Measurements from ENCODE around the gene SMIM22. TPM values are rescaled to one million over a fixed set of nuclear protein-coding genes. Genes with fewer than 3 reads are reported as not detected.

Gene SMIM22, protein sequence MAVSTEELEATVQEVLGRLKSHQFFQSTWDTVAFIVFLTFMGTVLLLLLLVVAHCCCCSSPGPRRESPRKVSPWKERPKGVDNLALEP
- not detected for total RNA-seq

GRCh38 chr16:4795181-4795827 is at the start of gene SMIM22:
SMIM22 (plus strand) TSS chr16:4795369; CDS start chr16:4795735, 366 bp downstream.
- Histone ChIP-seq H3K9me3 (no peaks in the 10 kb centered on the region), H3K27me3 (no peaks in the 10 kb centered on the region), H3K4me1 (peaks cover 0 to 3% of the 10 kb centered on the region in 2 donors), H3K36me3 (peaks cover 8% of the 10 kb centered on the region), H3K4me3 (no peak within 1 kb of the TSS), H3K27ac (no peak within 1 kb of the TSS)
- no peak for DNase-seq (ENCODE audit: low spot score)
- TF ChIP-seq, protein P1, sequence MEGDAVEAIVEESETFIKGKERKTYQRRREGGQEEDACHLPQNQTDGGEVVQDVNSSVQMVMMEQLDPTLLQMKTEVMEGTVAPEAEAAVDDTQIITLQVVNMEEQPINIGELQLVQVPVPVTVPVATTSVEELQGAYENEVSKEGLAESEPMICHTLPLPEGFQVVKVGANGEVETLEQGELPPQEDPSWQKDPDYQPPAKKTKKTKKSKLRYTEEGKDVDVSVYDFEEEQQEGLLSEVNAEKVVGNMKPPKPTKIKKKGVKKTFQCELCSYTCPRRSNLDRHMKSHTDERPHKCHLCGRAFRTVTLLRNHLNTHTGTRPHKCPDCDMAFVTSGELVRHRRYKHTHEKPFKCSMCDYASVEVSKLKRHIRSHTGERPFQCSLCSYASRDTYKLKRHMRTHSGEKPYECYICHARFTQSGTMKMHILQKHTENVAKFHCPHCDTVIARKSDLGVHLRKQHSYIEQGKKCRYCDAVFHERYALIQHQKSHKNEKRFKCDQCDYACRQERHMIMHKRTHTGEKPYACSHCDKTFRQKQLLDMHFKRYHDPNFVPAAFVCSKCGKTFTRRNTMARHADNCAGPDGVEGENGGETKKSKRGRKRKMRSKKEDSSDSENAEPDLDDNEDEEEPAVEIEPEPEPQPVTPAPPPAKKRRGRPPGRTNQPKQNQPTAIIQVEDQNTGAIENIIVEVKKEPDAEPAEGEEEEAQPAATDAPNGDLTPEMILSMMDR (IDR thresholded peaks at IDR 0.05): no peak

GRCh38 chr16:4746215-4746614 is 49.0 kb upstream of the SMIM22 start:
- Histone ChIP-seq H3K4me3 (no peak overlapping the region), H3K27me3 (no peaks in the 10 kb centered on the region), H3K9me3 (no peaks in the 10 kb centered on the region), H3K4me1 (no peaks in the 10 kb centered on the region), H3K27ac (no peak overlapping the region), H3K36me3 (peaks cover 6% of the 10 kb centered on the region)
- no peak for DNase-seq (ENCODE audit: low spot score)
- TF ChIP-seq, protein P1 (IDR thresholded peaks at IDR 0.05): no peak

DNA sequence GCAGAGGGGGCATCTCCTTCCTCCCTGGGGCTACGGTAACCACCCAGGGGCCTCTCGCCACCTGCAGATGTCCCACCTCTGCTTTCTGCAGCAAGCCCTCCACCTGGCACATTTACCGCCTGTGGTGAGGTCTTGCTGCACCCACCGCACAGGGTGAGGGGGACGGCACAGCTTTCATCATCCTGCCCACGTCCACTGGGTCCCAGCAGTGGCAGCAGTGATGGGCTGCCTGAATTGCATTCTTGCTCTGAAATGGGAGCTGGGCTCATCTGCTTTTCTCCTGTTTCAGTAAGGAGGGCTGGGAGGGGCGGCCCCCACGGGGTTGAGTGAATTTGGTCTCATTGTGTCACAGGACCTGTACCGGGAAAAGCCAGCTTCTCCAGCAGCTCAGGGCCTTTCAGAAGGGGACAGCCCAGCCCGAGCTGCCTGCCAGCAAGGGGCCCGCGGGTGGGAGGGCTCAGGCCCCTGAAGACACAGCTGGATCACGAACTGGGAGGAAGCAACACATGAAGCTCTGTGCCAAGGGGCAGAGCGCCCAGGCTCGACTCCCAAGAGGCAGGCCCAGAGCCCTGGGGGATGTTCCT is 48.1 kb upstream of the SMIM22 start:
- Histone ChIP-seq H3K36me3 (peaks cover 14% of the 10 kb centered on the region), H3K27me3 (no peaks in the 10 kb centered on the region), H3K4me1 (no peaks in the 10 kb centered on the region), H3K9me3 (no peaks in the 10 kb centered on the region), H3K4me3 (no peak overlapping the region), H3K27ac (no peak overlapping the region)
- DNase-seq (ENCODE audit: low spot score): no peak
- TF ChIP-seq, protein P1 (IDR thresholded peaks at IDR 0.05): no peak

GRCh38 chr16:4747906-4748681 is 47.1 kb upstream of the SMIM22 start:
- TF ChIP-seq, protein P1 (IDR thresholded peaks at IDR 0.05): no peak
- Histone ChIP-seq H3K27me3 (no peaks in the 10 kb centered on the region), H3K36me3 (peaks cover 25% of the 10 kb centered on the region), H3K9me3 (no peaks in the 10 kb centered on the region), H3K4me3 (no peak overlapping the region), H3K27ac (no peak overlapping the region), H3K4me1 (no peaks in the 10 kb centered on the region)
- no peak for DNase-seq (ENCODE audit: low spot score)

- DNase-seq (ENCODE audit: low spot score): no peak
- no peaks in the 10 kb centered on the region for H3K27me3 ChIP-seq
- H3K36me3 ChIP-seq: peaks cover 32% of the 10 kb centered on the region
- TF ChIP-seq, protein P1 (IDR thresholded peaks at IDR 0.05): no peak
- no peaks in the 10 kb centered on the region for H3K4me1 ChIP-seq
- no peaks in the 10 kb centered on the region for H3K9me3 ChIP-seq
- H3K27ac ChIP-seq: no peak overlapping the region
- no peak overlapping the region for H3K4me3 ChIP-seq
Observed at GRCh38 chr16:4748682-4749411, 46.3 kb upstream of the SMIM22 start.

Measured in right atrium auricular region (tissue), 2 donors.